NB4 (cell line): ENCODE results near the gene S100A11.

Source experiments
- DNase-seq: peaks from one replicate; pipeline ENCODE4 v3.0.0; 2010; ENCODE audit warnings: low read depth
- H3K4me3 ChIP-seq: one replicate; pipeline ENCODE4 v1.5.1; 2011; ENCODE audit warnings: mild to moderate bottlenecking, low read depth, low read length, moderate library complexity
- MYC ChIP-seq: IDR thresholded peaks from 2 replicates; pipeline ENCODE4 v1.6.1; 2011; ENCODE audit warnings: low read depth, low read length
- POLR2A ChIP-seq: IDR thresholded peaks from 2 replicates; pipeline ENCODE4 v1.6.1; 2011; ENCODE audit warnings: mild to moderate bottlenecking; ENCODE audit not compliant: insufficient read length; ENCODE audit errors: extremely low read depth
- TF ChIP-seq, protein P1 (sequence below): IDR thresholded peaks from one replicate; pipeline ENCODE4 v1.5.1; 2012; ENCODE audit warnings: low read depth, low read length
- TF ChIP-seq, protein P2 (sequence below): IDR thresholded peaks from 2 replicates; pipeline ENCODE4 v1.6.1; 2011; ENCODE audit warnings: low read depth, low read length

Gene S100A11

DNA sequence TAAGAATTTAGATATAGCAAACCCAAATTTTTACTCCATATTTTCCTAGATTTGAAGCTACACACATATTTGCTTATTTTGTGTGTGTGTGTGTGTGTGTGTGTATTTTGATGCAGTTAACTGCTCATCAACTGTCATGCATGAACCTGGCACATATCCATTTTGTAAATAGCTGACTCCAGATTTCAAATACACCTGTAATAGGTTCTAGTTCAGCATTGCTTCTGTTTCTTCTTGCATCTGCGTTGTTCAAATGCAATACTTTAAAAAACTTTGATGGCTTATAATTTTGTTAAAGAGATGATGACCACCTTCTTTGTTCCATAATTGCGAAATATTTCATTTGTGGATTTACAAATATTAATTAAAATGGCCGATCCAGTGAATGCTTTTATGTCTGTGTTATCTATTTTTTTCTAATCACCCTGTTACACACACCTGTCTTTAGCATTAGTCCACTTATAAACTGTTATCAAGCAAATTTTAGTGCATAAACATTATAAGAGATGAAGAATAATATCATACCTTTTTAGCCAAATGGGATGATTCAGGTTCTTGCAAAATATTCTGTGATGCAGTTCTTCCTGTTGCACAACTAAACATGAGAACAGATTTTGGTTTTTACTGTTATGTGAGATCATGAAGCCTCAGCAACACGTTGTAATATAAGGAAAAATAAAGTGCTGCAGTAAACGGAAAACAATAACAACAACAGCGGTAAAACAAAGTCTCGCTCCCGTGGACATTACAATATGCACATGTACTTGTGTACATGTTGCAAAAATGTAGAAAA, 12.7 kb upstream of the S100A11 start:
- TF ChIP-seq MYC (peak; percentile 35; the same call in 1 of the 2 replicates), POLR2A (no peak)
- H3K4me3 ChIP-seq, result no peak overlapping the region
- peak; percentile 69 for DNase-seq

DNA sequence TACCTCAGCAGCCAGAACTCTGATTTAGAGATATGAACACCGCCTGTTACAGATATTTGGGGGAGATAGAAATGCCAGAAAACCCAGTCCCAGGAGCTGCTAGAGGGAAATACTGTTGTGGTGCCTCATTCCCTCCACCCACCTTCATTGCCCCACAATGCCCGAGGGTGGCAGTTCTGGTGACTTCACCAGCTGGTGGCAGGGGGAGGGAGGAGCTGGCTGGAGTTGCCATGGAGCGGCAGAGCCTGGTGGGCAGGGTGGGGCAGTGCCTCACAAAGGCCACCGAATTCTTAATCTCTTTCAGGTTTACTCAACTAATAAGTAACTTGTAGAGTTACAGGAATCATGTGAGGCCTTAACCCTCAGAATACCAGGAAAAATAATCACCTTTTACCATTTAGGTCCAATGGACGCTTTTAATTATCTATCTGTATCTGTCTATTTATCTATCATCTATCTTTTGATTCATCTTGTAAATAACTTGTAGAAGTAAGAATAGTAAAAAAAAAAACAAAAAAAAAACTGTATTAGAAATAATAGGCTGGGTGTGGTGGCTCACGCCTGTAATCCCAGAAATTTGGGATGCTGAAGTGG, 11.7 kb upstream of the S100A11 start:
- peak; percentile 88 for DNase-seq
- H3K4me3 ChIP-seq, result peak overlapping the region; percentile 33
- TF ChIP-seq POLR2A, result no peak
- no peak for TF ChIP-seq MYC
- TF ChIP-seq, protein P1, sequence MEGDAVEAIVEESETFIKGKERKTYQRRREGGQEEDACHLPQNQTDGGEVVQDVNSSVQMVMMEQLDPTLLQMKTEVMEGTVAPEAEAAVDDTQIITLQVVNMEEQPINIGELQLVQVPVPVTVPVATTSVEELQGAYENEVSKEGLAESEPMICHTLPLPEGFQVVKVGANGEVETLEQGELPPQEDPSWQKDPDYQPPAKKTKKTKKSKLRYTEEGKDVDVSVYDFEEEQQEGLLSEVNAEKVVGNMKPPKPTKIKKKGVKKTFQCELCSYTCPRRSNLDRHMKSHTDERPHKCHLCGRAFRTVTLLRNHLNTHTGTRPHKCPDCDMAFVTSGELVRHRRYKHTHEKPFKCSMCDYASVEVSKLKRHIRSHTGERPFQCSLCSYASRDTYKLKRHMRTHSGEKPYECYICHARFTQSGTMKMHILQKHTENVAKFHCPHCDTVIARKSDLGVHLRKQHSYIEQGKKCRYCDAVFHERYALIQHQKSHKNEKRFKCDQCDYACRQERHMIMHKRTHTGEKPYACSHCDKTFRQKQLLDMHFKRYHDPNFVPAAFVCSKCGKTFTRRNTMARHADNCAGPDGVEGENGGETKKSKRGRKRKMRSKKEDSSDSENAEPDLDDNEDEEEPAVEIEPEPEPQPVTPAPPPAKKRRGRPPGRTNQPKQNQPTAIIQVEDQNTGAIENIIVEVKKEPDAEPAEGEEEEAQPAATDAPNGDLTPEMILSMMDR, result no peak
- TF ChIP-seq, protein P2, sequence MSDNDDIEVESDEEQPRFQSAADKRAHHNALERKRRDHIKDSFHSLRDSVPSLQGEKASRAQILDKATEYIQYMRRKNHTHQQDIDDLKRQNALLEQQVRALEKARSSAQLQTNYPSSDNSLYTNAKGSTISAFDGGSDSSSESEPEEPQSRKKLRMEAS, result no peak

DNA sequence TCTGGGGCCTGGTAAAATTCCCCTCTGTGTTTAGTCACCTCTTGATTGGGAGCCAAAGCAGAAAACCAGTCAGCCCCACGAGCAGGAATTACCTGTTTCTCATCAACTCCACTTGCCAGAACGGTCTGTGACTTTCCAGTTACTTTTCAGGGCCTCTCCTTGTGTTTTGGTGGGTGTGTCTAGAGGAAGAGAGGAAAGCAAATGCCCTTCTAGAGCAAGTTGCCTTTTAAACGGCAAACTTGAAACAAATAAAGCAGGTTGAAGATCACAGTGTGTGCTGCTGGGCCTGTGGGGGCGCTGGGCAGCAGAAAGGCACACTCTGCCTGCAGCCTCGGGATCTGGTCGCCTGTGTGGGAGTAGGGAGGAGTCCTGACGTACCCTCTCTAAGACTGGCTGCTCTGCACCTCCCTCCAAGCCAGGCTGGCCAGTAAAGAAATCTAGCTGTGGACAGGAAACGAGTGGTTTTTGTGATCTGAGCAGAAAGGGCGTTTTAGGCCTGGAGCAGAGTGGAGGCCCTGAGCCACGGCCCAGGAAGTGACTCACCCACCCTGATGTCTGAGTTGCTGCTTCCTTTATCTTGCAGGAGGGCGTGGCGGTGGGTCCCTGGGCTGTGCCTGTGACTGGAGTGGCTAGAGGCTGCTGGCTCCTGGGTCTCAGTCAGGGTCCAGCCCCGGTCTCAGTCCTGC, 11.1 kb upstream of the S100A11 start:
- peak; percentile 99 for DNase-seq
- TF ChIP-seq MYC (peak; percentile 52; the same call in 1 of the 2 replicates), POLR2A (peak; percentile 87)
- TF ChIP-seq, protein P1, result peak; percentile 71
- TF ChIP-seq, protein P2, result peak; percentile 72
- peak overlapping the region; percentile 62 for H3K4me3 ChIP-seq

DNA sequence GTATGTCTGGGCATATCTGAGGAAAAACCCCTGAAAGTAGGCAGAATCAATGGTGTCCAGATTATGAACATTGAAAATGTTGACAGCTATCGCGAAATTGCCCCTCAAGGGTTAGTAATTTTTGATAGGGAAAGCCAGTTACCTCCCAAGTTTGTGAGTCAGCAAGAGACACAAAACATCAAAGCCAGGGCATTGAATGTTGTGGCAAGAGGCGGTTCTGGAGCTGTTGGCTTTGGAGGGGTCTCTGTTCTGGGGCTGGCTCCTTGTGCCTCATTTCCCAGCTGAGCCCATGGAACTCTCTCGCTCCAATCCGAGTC, 10.6 kb upstream of the S100A11 start:
- TF ChIP-seq, protein P2, result no peak
- TF ChIP-seq MYC (no peak), POLR2A (no peak)
- TF ChIP-seq, protein P1, result no peak
- H3K4me3 ChIP-seq, result peak overlapping the region; percentile 62
- no peak for DNase-seq

DNA sequence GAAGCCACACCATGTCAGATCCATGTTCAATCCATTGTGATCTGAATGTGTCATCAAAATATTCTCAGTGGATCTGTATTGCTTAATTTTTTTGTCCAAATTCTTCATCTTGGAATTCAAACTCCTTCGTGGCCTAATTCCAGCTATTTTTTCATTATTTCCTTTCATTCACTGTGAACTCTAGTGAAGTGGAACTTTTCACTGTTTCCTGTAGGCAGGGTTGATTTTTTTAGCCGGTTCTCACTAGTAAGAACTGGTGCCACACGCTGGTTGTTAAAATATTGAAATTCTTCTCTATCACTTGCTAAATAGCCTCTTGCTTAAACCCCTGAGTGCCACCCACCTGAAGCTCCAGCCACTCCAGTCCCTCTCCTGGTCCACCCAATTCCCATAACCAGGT, 7.6 kb upstream of the S100A11 start:
- no peak for DNase-seq
- no peak overlapping the region for H3K4me3 ChIP-seq
- TF ChIP-seq POLR2A (no peak), MYC (no peak)
- TF ChIP-seq, protein P2, result no peak
- TF ChIP-seq, protein P1, result no peak

DNA sequence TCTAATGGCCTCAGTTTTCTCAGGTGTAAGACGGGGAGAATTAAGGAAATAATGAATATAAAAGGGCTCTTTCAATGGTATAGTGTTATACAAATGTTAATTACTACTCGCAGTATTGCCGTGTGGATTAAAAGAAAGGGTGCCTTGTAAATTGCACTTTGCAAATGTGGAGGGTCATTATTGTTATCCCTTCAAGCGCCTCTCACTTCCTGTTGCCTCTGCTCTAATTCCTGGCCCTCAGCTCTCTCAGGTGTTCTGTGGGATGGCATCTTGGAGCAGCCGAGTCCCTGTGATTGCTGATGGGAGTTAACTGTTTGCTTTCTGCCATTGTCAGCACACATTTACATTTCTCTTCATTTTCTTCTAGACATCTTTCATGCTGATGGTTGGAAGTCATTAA, 7.1 kb upstream of the S100A11 start:
- H3K4me3 ChIP-seq, result no peak overlapping the region
- no peak for DNase-seq
- TF ChIP-seq MYC, result no peak
- TF ChIP-seq POLR2A, result no peak
- TF ChIP-seq, protein P2, result no peak
- TF ChIP-seq, protein P1, result no peak
